Upper lobe of left lung (tissue), 4 donors: ENCODE results near the gene KCTD17.

ENCODE experiments used
- CTCF ChIP-seq, 6 experiments: fragments of 450-650 bp in 4 of 6; fragments of 200-600 bp in 2 of 6; sonication (generic) in 2 of 6; IDR thresholded peaks; one replicate each; pipeline ENCODE4 v1.5.1; 2016 to 2019; ENCODE audit warnings: antibody characterized with exemption in 6 of 6
- POLR2AphosphoS5 ChIP-seq, 2 donors: sonication (generic); formaldehyde crosslinking; IDR thresholded peaks; one replicate each; pipeline ENCODE4 v1.5.1; 2017; ENCODE audit warnings: antibody characterized with exemption in 2 of 2

GRCh38 chr22:37032535-37033460 is 18.7 kb upstream of the KCTD17 start:
- TF ChIP-seq CTCF (IDR thresholded peaks at IDR 0.05) (no peak), POLR2AphosphoS5 (IDR thresholded peaks at IDR 0.05) (peak; percentile 45 to 52)
